ENCODE results near the gene KCNIP4.

DNA sequence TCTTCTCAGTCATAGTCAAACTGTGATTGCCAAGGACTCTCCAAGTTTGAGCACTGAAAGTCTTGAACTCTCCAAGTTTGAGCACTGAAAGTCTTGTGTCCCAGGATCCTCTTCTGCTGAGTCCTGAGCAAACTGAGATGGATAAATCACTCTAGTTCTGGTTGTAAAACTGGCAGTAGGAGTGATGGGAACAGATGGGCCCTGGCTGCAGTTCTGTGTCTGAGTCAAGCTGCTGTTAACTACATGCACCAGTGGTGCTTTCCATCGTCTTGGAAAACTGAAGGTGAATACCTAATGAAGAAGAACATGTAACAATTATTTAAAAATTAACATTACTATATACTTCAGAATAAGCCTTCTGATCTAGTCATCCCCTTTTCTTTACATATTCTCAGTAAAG lies 27.6 kb upstream of the KCNIP4 start:
- no peak for TF ChIP-seq POLR2A (IDR thresholded peaks at IDR 0.05)
- TF ChIP-seq EP300 (IDR thresholded peaks at IDR 0.05; ENCODE audit: low read depth): no peak
- TF ChIP-seq, protein P1, sequence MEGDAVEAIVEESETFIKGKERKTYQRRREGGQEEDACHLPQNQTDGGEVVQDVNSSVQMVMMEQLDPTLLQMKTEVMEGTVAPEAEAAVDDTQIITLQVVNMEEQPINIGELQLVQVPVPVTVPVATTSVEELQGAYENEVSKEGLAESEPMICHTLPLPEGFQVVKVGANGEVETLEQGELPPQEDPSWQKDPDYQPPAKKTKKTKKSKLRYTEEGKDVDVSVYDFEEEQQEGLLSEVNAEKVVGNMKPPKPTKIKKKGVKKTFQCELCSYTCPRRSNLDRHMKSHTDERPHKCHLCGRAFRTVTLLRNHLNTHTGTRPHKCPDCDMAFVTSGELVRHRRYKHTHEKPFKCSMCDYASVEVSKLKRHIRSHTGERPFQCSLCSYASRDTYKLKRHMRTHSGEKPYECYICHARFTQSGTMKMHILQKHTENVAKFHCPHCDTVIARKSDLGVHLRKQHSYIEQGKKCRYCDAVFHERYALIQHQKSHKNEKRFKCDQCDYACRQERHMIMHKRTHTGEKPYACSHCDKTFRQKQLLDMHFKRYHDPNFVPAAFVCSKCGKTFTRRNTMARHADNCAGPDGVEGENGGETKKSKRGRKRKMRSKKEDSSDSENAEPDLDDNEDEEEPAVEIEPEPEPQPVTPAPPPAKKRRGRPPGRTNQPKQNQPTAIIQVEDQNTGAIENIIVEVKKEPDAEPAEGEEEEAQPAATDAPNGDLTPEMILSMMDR (IDR thresholded peaks at IDR 0.05): no peak
- TF ChIP-seq POLR2AphosphoS5 (IDR thresholded peaks at IDR 0.05): no peak

All from transverse colon (tissue), 4 donors.